OCI-M1 (cell line): ENCODE data around the gene TSC22D4.
"Not testable (repeated sequence)": the region's sequence is repeated elsewhere in the genome, so short reads cannot be mapped to it uniquely, and the experiment has no call there.

Source experiments
- DNase-seq: peaks from one replicate; lab custom pipeline; 2025; lab: John Stamatoyannopoulos, UW

Gene TSC22D4

GRCh38 chr7:100472854-100473499 lies 6.0 kb downstream of the TSC22D4 start:
- no peak for DNase-seq

- no peak for DNase-seq
Measured at GRCh38 chr7:100472121-100472851, 6.7 kb downstream of the TSC22D4 start.

- DNase-seq = no peak
Measured at GRCh38 chr7:100471021-100471420, 8.0 kb downstream of the TSC22D4 start.

- DNase-seq = peak; percentile 92
Measured at GRCh38 chr7:100469227-100470044, 9.6 kb downstream of the TSC22D4 start.

- DNase-seq = no peak
Measured at GRCh38 chr7:100467638-100468373, 11.2 kb downstream of the TSC22D4 start.

GRCh38 chr7:100466653-100467605 lies 12.1 kb downstream of the TSC22D4 start:
- no peak for DNase-seq

- DNase-seq = peak; percentile 62
Measured at GRCh38 chr7:100465702-100466311, 13.2 kb downstream of the TSC22D4 start.

- no peak for DNase-seq
Measured at GRCh38 chr7:100465299-100465698, 13.7 kb downstream of the TSC22D4 start.

- no peak for DNase-seq
Measured at GRCh38 chr7:100464791-100465190, 14.2 kb downstream of the TSC22D4 start.

- DNase-seq = no peak
Measured at GRCh38 chr7:100464210-100464660, 14.8 kb downstream of the TSC22D4 start, which contains the start of gene SPACDR. Gene SPACDR, minus strand, starts transcription at chr7:100464260. Its CDS starts 235 bp downstream, at chr7:100464025.

GRCh38 chr7:100457033-100457432 lies 22.0 kb downstream of the TSC22D4 start:
- no peak for DNase-seq

GRCh38 chr7:100456562-100456961 lies 22.5 kb downstream of the TSC22D4 start:
- no peak for DNase-seq

GRCh38 chr7:100455206-100455605 lies 23.8 kb downstream of the TSC22D4 start:
- DNase-seq = no peak

GRCh38 chr7:100453854-100454253 lies 25.2 kb downstream of the TSC22D4 start:
- DNase-seq = not testable (repeated sequence)

GRCh38 chr7:100452513-100452912 lies 26.5 kb downstream of the TSC22D4 start:
- DNase-seq = no peak

- DNase-seq = no peak
Measured at GRCh38 chr7:100449190-100449795, 29.7 kb downstream of the TSC22D4 start.

GRCh38 chr7:100447363-100447762 lies 31.7 kb downstream of the TSC22D4 start:
- not testable (repeated sequence) for DNase-seq

- no peak for DNase-seq
Measured at GRCh38 chr7:100446040-100446439, 33.0 kb downstream of the TSC22D4 start.
